MM.1S (cell line): ENCODE measurements around the gene FAHD2A.
"Not testable (repeated sequence)": the region's sequence is repeated elsewhere in the genome, so short reads cannot be mapped to it uniquely, and the experiment has no call there.

Experiments
- DNase-seq: peaks from one replicate; pipeline ENCODE4 v3.0.0-alpha.2; 2015
- H2AFZ ChIP-seq: fragments of 300-600 bp; sonication (generic); 2 replicates; pipeline ENCODE4 v1.6.0; 2016; ENCODE audit warnings: antibody characterized with exemption, low read length
- H3F3A ChIP-seq: fragments of 300-600 bp; sonication (generic); 2 replicates; pipeline ENCODE4 v1.6.1; 2016; ENCODE audit warnings: mild to moderate bottlenecking, antibody characterized with exemption, low read length, moderate library complexity, mixed read lengths; ENCODE audit not compliant: insufficient read depth
- H3K27ac ChIP-seq: fragments of 300-600 bp; sonication (generic); 2 replicates; pipeline ENCODE4 v1.5.1; 2016; ENCODE audit warnings: mild to moderate bottlenecking, low read length
- H3K27me3 ChIP-seq: fragments of 300-600 bp; sonication (generic); replicated peaks from 2 replicates; pipeline ENCODE4 v1.6.0; 2016; ENCODE audit warnings: low read length; ENCODE audit not compliant: insufficient read depth
- H3K36me3 ChIP-seq: fragments of 300-600 bp; sonication (generic); replicated peaks from 2 replicates; pipeline ENCODE4 v1.6.1; 2016; ENCODE audit warnings: mild to moderate bottlenecking, low read length, mixed read lengths; ENCODE audit not compliant: insufficient read depth
- H3K4me1 ChIP-seq: fragments of 300-600 bp; sonication (generic); 2 replicates; pipeline ENCODE4 v1.6.1; 2016; ENCODE audit warnings: low read length, mixed read lengths
- H3K4me2 ChIP-seq: fragments of 300-600 bp; sonication (generic); 2 replicates; pipeline ENCODE4 v1.6.0; 2016; ENCODE audit warnings: low read depth, low read length
- H3K4me3 ChIP-seq: fragments of 300-600 bp; sonication (generic); 2 replicates; pipeline ENCODE4 v1.5.1; 2016; ENCODE audit warnings: low read length, mixed read lengths
- H3K79me2 ChIP-seq: fragments of 300-600 bp; sonication (generic); 2 replicates; pipeline ENCODE4 v1.6.1; 2016; ENCODE audit warnings: mixed run types, low read length, mixed read lengths
- H3K9ac ChIP-seq: fragments of 300-600 bp; sonication (generic); 2 replicates; pipeline ENCODE4 v1.6.1; 2016; ENCODE audit warnings: low read length, mixed read lengths
- H3K9me2 ChIP-seq: fragments of 300-600 bp; sonication (generic); replicated peaks from 2 replicates; pipeline ENCODE4 v1.6.1; 2016; ENCODE audit warnings: mild to moderate bottlenecking, low read length, mixed read lengths; ENCODE audit not compliant: insufficient read depth
- H3K9me3 ChIP-seq: fragments of 300-600 bp; sonication (generic); replicated peaks from 2 replicates; pipeline ENCODE4 v1.6.1; 2016; ENCODE audit warnings: mild to moderate bottlenecking, low read length, mixed read lengths; ENCODE audit not compliant: insufficient read depth
- H4K20me1 ChIP-seq: fragments of 300-600 bp; sonication (generic); 2 replicates; pipeline ENCODE4 v1.6.1; 2016; ENCODE audit warnings: mild to moderate bottlenecking, low read length, moderate library complexity, mixed read lengths; ENCODE audit not compliant: insufficient read depth
- CTCF ChIP-seq: fragments of 300-600 bp; sonication (generic); IDR thresholded peaks from 2 replicates; pipeline ENCODE4 v1.5.1; 2016; ENCODE audit warnings: antibody characterized with exemption, low read length, mixed read lengths
- EZH2 ChIP-seq: fragments of 300-600 bp; sonication (generic); optimal IDR thresholded peaks from 2 replicates; pipeline ENCODE3; 2017; ENCODE audit warnings: low read depth, mild to moderate bottlenecking, antibody characterized with exemption, low read length, mixed read lengths
- EZH2phosphoT487 ChIP-seq: fragments of 300-600 bp; sonication (generic); IDR thresholded peaks from 2 replicates; pipeline ENCODE4 v1.6.1; 2018; ENCODE audit warnings: antibody characterized with exemption, low read length

The FAHD2A gene

GRCh38 chr2:95399061-95399460 lies 3.4 kb upstream of the FAHD2A start:
- no peak overlapping the region for H2AFZ ChIP-seq
- TF ChIP-seq EZH2phosphoT487 (no peak), EZH2 (no peak), CTCF (no peak)
- H3F3A ChIP-seq = peaks cover 4% of the 10 kb centered on the region; the same call in 1 of the 2 replicates
- H3K27ac ChIP-seq = no peak overlapping the region
- peaks cover 21% of the 10 kb centered on the region for H3K79me2 ChIP-seq
- no peaks in the 10 kb centered on the region for H3K27me3 ChIP-seq
- H3K4me3 ChIP-seq = no peak overlapping the region
- no peak overlapping the region for H3K9ac ChIP-seq
- no peak for DNase-seq
- H3K4me1 ChIP-seq = peaks cover 11% of the 10 kb centered on the region; the same call in 1 of the 2 replicates
- no peaks in the 10 kb centered on the region for H3K9me2 ChIP-seq
- no peak overlapping the region for H3K4me2 ChIP-seq
- H3K9me3 ChIP-seq = no peaks in the 10 kb centered on the region
- no peaks in the 10 kb centered on the region for H3K36me3 ChIP-seq
- no peaks in the 10 kb centered on the region for H4K20me1 ChIP-seq

GRCh38 chr2:95401480-95401879 lies 1.0 kb upstream of the FAHD2A start:
- DNase-seq = no peak
- no peak for TF ChIP-seq EZH2
- no peak for TF ChIP-seq CTCF
- no peak for TF ChIP-seq EZH2phosphoT487
- peaks cover 4% of the 10 kb centered on the region; the same call in 1 of the 2 replicates for H3F3A ChIP-seq
- H3K4me2 ChIP-seq = peak overlapping the region; percentile 88
- peak overlapping the region; percentile 97 for H2AFZ ChIP-seq
- peak overlapping the region; percentile 88 for H3K4me3 ChIP-seq
- no peak overlapping the region for H3K27ac ChIP-seq
- no peaks in the 10 kb centered on the region for H3K9me3 ChIP-seq
- H4K20me1 ChIP-seq = no peaks in the 10 kb centered on the region
- H3K36me3 ChIP-seq = no peaks in the 10 kb centered on the region
- no peaks in the 10 kb centered on the region for H3K27me3 ChIP-seq
- peak overlapping the region; percentile 87; the same call in 1 of the 2 replicates for H3K9ac ChIP-seq
- H3K9me2 ChIP-seq = no peaks in the 10 kb centered on the region
- H3K4me1 ChIP-seq = peaks cover 11% of the 10 kb centered on the region; the same call in 1 of the 2 replicates
- H3K79me2 ChIP-seq = peaks cover 28% of the 10 kb centered on the region

GRCh38 chr2:95402004-95402369 lies 521 bp upstream of the FAHD2A start:
- Histone ChIP-seq H3K4me2 (peak overlapping the region; percentile 88), H3K9ac (peak overlapping the region; percentile 87), H3K4me3 (peak overlapping the region; percentile 88), H2AFZ (peak overlapping the region; percentile 97), H3K79me2 (peaks cover 28% of the 10 kb centered on the region), H3K4me1 (peaks cover 11% of the 10 kb centered on the region; the same call in 1 of the 2 replicates)
- not testable (repeated sequence) for H3K36me3 ChIP-seq, DNase-seq, H3K9me2 ChIP-seq, H4K20me1 ChIP-seq, H3K27me3 ChIP-seq, H3K27ac ChIP-seq, H3F3A ChIP-seq, H3K9me3 ChIP-seq

- H3K9me3 ChIP-seq, H3K9me2 ChIP-seq, H3K36me3 ChIP-seq, H3F3A ChIP-seq, H3K27me3 ChIP-seq, H4K20me1 ChIP-seq: not testable (repeated sequence)
- H3K4me1 ChIP-seq = peaks cover 11% of the 10 kb centered on the region; the same call in 1 of the 2 replicates
- peak overlapping the region; percentile 88 for H3K4me2 ChIP-seq
- peaks cover 28% of the 10 kb centered on the region for H3K79me2 ChIP-seq
- H2AFZ ChIP-seq = peak overlapping the region; percentile 97
- H3K4me3 ChIP-seq = peak overlapping the region; percentile 88
- peak overlapping the region; percentile 87 for H3K9ac ChIP-seq
- DNase-seq = peak; percentile 48
- TF ChIP-seq CTCF = peak; percentile 45
- H3K27ac ChIP-seq = peak overlapping the region; percentile 64; the same call in 1 of the 2 replicates
These were observed 755 bp downstream of the FAHD2A start for GRCh38 chr2:95403204-95403721.

- not testable (repeated sequence) for H3F3A ChIP-seq, H3K9me2 ChIP-seq, H3K27me3 ChIP-seq, H3K36me3 ChIP-seq, H3K27ac ChIP-seq, H3K9me3 ChIP-seq, DNase-seq, H4K20me1 ChIP-seq, H3K9ac ChIP-seq
- Histone ChIP-seq H3K79me2 (peaks cover 28% of the 10 kb centered on the region), H3K4me2 (peak overlapping the region; percentile 88; the same call in 1 of the 2 replicates), H3K4me3 (peak overlapping the region; percentile 88), H3K4me1 (peaks cover 11% of the 10 kb centered on the region; the same call in 1 of the 2 replicates), H2AFZ (0 out of 2 replicates have a peak overlapping the region, but pooled peaks have one; percentile 12)
These were observed 1.3 kb downstream of the FAHD2A start for GRCh38 chr2:95403824-95404223.
